GDM1 (cell line): Measurements from ENCODE around the gene NRF1.

Experiments used
- DNase-seq: peaks from one replicate; lab custom pipeline; 2025; lab: John Stamatoyannopoulos, UW

NRF1 gene

DNA sequence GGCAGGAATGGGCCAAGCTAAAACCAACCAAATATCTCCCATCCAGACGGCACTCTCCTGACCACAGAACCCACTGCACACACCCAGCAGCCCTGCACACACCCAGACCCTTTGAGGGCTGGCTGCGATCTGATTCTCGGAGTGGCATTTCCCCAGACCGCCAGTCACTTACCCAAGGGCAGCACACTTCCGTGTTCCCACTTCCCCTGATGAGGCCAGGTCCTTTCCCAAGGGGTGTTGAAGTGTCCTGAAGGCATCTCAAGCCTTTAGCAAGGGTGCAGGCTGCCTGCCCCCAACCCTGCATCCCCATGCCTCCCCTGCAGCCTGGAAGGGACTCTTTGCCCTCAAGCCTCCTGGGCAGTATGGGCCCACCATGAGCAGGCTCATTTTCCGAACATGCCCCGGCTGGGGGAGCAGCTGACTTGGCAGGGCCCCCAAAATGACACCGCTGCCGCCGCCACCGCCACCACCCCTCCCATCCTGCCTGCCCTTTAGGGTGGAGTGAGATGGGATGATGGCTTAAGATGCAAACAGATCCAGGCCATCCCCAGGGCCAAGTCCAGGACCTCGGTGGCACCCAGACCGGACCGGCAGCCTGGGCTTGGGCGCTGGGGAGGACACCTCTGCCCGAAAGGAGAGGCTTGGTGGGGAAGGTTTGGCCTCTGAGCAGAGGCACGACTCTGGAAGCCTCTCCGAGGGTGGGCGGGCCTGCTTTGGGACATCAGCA, 159.8 kb downstream of the NRF1 start:
- DNase-seq = peak; percentile 34

- no peak for DNase-seq
These were observed 160.5 kb downstream of the NRF1 start for GRCh38 chr7:129771928-129772479.

DNA sequence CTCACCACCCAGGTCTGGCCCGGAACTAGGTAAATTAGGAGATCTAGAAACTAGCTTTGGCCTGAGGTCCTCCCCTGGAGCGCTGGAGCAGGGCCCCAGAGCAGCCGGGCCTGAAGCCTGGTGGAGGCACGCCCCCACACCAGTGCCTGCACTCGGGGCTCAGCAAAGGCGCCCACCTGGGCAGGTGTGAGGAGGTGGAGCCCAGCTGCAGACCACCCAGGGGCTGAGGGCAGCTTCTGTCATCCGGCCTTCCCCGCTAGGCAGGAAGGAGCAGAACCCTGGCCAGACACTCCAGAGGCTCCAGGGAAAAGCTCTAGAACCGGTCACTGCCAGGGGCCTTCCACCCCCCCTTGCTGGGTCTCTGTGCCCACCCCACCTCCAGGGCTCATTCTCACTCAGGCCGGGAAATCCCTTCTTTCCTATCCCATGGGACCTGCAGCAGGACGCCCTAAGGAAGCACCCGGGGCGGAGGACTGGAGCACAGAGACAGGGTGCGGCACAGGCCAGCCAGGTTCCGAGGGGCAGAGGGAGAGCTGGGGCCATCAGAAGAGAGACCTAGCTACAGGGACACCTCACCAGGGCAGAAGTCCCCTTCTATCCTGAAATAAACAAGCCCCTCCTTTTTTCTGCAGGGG, 161.2 kb downstream of the NRF1 start:
- DNase-seq = no peak

DNA sequence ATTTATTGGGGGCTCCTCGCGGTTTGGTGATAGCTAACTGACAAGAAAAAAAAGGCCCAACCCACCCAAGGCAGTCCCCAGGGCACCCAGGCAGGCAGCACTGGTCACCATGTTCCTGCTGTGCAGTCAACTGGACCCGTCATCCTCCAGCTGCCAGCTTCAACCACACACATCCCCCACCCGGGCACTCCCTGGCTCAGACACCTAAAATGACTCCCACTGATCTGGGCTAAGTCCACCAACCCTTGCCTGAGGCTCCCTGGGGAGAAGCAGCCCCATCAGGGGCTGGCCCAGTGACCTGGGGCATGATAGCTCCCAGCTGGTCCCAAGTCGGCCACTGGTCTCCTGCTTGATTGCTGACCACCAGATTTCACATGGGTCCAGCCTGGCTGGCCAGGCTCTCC, 161.8 kb downstream of the NRF1 start:
- no peak for DNase-seq

DNA sequence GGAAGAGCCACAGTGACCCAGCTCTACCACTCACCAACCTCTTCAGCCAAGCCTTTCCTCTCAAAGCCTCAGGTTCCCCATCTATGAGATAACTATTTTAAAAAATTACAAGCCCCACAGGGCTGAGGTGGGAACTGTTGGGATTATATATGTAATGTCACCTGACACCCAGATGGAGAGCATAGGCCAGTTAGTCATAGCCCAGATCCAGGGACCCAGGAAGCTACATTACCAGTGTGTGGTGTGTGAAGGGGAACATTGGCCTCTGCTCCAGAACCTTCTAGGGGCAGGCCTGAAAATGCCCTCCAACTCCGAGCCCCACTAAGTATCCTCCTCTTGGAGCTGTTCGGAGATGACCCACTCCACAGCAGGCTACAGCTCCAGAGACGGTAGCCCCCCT, 162.4 kb downstream of the NRF1 start:
- DNase-seq = no peak

GRCh38 chr7:129774359-129774758, 162.8 kb downstream of the NRF1 start:
- DNase-seq = no peak

GRCh38 chr7:129774871-129775694, 163.6 kb downstream of the NRF1 start:
- no peak for DNase-seq

- no peak for DNase-seq
These were observed 164.3 kb downstream of the NRF1 start for GRCh38 chr7:129775695-129776361.

DNA sequence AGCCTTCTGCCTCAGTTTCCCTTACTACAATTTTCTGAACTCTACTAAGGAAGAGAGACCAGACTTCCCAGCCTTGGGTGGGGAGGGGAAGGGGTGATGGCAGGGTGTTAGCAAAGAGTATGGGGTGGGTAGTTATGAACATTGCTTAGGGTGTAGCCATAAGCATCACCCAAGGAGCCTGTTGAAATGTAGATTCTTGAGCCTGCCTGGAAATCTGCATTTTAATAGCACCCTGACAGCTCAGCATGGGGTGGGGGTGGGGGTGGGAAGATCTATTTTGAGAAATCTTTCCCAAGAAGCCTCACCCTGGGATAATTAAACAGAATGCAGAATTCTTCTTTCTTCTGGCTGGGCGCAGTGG, 164.8 kb downstream of the NRF1 start:
- DNase-seq = no peak

- no peak for DNase-seq
These were observed 165.8 kb downstream of the NRF1 start for GRCh38 chr7:129777195-129777844.

GRCh38 chr7:129777993-129778769, 166.7 kb downstream of the NRF1 start:
- no peak for DNase-seq

- no peak for DNase-seq
These were observed 167.5 kb downstream of the NRF1 start for GRCh38 chr7:129778770-129779601.

GRCh38 chr7:129779602-129780256, 168.2 kb downstream of the NRF1 start:
- DNase-seq = no peak

- DNase-seq = no peak
These were observed 168.9 kb downstream of the NRF1 start for GRCh38 chr7:129780257-129780973.

DNA sequence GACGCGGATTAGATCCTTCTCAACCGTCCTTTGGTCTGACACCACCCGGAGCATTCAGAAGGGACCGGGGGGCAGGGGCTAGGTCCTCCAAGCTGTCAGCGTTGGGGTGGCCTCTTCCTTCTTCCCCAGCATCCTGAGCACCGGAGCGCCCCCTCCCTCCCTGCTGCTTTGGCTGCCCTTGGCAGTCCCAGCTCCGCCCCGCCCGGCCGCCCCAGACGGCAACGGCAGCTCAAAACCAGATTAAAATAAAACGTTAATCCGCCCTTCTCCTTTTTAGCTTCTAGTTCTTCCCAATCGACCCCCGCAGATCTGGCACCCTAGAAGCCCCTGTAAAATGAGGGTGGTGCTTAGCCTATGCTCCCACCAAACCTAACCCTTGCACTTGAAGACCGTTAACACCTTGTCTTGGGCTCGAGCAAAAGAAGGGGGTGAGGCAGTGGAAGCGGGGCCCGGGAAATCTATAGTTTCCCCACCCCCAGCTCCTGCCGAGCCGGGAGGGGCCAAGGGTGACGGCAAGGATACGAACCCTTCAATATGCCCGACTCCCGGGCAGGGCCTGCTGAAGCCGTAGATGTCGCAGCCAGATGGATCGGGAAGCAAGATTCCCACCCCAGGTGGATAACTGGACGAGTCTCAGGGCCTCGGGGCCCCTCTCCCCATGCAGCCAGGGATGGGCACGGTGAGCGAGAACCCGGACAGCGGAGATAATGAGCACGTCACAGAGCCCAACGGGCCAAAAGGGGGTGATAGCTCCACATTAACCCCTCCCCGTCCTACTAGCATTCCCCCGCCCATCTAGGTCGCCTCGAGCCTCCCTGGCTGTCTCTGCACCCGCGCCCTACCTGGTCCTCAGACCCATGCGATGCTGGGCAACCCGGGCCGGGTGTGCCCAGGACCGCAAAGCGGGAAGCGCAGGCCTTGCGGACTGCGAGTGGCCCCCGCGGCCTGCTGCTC, 169.7 kb downstream of the NRF1 start:
- no peak for DNase-seq

DNA sequence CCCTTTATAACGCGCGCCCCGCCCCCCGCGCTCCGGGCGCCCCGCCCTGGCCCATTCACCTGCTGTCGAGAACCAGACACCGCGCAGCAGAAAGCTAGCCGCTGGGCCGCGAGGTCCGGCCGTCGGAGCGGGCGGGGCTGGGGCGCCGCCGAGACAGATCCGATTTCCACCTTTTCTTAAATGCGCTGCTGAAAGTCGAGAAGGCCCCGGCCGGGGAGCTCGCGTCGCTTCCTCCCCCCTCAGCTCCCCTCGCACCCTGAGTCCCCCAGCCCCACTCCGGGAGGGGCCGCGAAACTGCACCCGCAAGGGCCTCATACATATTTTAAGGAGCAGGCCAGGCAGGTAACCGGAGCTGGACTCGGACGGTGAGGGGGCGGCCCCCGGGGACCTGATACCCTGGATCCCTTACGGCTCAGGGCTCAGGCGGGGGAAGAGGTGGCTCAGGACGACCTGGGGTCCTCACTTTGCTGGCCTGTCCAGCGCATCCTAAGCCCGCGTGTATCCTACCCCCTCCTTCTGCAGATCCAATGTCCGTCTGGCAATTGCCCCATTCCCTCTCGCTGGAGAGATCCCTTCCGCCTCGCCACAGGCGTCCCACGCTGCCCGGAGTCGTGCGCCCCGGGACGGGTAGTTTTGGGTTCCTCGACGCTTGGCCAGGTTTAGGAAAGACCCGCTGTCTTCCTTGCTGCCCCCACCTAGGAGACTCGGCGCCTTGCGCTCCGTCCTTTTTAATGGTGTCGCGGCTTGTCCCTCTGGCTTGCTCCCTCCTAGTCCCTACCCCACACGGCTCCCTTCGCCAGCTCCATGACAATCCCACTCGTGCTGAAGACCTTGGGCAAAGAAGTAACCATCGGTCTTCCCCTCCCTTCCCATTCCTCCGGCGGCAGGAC, 170.7 kb downstream of the NRF1 start:
- DNase-seq = no peak
